GM06990 (cell line): ENCODE measurements around the gene HDAC4.

Source experiments
- DNase-seq: peaks from one replicate; pipeline ENCODE4 v3.0.0-alpha.2; 2011; ENCODE audit not compliant: insufficient read length; ENCODE audit errors: extremely low read depth
- H3K27me3 ChIP-seq: replicated peaks from 2 replicates; pipeline ENCODE4 v1.6.0; 2011; ENCODE audit warnings: low read length; ENCODE audit not compliant: control insufficient read depth, insufficient read depth
- H3K36me3 ChIP-seq: 2 replicates; pipeline ENCODE4 v1.5.1; 2011; ENCODE audit warnings: low read length; ENCODE audit not compliant: control insufficient read depth, insufficient read depth
- H3K4me3 ChIP-seq: replicated peaks from 2 replicates; pipeline ENCODE4 v1.5.1; 2011; ENCODE audit warnings: low read depth, mild to moderate bottlenecking, control low read depth, low read length
- CTCF ChIP-seq: IDR thresholded peaks from 2 replicates; pipeline ENCODE4 v1.5.1; 2011; ENCODE audit warnings: low read length, control low read depth, mild to moderate bottlenecking, inconsistent platforms; ENCODE audit not compliant: insufficient read depth, poor library complexity, severe bottlenecking

The HDAC4 gene

DNA sequence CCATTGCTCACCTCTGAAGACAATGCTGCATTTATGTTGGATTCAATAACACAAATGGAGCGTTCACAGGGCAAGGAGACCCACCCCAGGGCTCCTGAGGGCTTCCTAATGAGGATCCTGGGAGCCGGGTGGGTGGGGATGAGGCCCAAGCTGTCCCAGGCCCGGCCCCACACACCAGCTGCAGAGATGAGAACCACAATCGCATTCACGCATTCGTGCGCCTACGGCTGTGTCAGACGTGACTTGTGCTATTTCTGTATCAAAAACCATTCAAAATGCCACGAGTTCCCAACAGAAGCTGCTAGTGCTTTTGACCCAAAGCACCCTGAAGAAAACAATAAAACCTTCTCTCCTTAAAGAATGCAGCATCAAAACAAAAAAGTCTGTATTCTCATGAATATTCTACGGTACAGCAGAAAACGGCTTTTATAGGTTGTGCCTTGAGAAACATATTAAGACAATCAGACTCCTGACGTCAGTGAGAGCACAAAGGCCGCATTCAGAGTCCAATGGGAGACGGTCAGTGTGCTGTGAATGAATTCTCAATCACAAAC lies 205.4 kb downstream of the HDAC4 start:
- no peaks in the 10 kb centered on the region for H3K36me3 ChIP-seq
- TF ChIP-seq CTCF = no peak

DNA sequence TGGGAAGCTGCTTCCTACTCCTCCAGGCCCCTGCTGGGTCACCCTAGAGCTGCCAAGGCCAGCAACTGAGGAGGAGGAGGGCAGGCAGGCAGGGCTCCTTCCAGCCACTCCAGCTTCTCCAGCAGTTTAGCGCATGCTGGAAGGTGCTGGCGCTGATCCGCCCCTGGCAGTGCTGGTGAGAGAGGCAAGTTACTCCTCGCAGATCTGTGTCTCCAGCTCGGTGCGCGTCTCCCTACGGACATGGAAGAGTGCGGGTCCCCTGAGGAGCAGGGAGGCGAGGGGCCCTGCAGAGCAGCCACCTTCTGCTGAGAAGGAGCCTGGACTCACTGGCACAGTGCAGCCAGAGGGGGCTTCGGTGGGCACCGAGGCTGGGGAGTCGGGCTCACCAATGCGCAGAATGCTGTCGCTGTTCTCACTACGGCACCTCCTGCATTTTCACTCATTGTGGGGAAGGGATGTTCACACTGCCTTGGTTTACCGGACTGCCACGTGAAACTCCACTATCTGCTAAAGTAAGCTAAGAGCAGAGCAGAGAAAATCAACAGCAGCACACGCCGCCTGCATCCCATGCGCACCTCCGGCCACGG lies 206.0 kb downstream of the HDAC4 start:
- DNase-seq = no peak
- no peaks in the 10 kb centered on the region for H3K36me3 ChIP-seq
- no peak for TF ChIP-seq CTCF
- no peaks in the 10 kb centered on the region for H3K27me3 ChIP-seq
- H3K4me3 ChIP-seq = no peak overlapping the region

More for the DNA sequence above, 205.4 kb downstream of the HDAC4 start:
- no peaks in the 10 kb centered on the region for H3K27me3 ChIP-seq
- no peak for DNase-seq
- no peak overlapping the region for H3K4me3 ChIP-seq

DNA sequence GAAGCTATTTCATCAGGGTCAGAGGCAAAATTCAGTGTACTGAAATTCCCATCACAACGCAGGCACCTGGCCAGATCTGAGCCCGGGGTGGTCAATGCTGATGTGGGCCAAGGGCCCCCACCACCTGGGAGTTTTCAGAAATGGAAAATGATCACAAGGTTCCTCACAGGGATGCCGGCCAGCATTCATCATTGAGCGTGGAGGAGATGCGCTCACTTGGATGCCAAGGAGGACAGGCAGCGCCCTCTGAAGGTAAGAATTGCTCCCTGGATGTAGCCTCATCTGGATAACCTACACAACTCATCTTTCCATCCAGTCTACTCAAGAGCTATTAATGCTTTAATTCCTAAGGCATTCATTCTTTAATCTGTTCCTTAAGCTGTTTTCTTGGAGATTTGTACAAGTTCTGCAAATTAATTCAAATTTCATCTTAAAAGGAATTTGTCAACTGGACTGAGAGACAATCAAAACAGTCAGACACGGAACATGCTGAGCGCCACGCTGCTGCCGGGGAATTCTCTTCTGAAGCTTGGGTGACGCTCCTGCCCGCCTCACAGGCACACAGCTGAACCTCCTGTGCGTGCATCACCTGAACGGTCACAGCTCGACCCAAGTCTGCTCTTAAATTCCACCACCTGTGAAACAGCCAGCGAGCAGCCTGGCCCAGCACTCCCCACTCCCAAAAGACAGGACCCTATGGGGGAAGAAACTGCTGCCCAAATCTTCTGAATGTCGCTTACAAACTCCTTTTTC lies 206.7 kb downstream of the HDAC4 start:
- no peaks in the 10 kb centered on the region for H3K27me3 ChIP-seq
- TF ChIP-seq CTCF = peak; percentile 20
- DNase-seq = no peak
- H3K4me3 ChIP-seq = no peak overlapping the region
- no peaks in the 10 kb centered on the region for H3K36me3 ChIP-seq

DNA sequence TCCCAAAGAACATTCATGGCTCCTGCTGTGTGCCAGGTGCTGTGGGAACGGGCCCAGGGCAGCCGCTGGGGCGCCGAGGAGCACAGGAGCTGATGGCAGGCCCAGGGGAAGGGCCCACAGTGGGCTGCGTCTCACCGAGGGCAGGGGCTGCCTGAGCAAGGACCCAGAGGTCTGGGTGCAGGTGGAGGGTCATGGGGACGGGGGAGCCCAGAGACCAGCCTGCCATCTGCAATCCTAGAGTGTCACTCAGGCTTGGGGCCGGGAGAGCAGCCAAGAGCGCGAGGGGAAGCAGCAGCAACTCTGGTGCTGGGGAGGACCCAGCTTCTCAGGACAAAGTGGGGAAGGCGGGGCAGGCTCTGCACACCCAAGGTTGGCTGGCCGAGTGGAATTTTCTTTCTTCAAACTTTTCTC lies 207.4 kb downstream of the HDAC4 start:
- Histone ChIP-seq H3K27me3 (no peaks in the 10 kb centered on the region), H3K4me3 (no peak overlapping the region), H3K36me3 (no peaks in the 10 kb centered on the region)
- DNase-seq = no peak
- no peak for TF ChIP-seq CTCF

- H3K36me3 ChIP-seq = no peaks in the 10 kb centered on the region
- H3K4me3 ChIP-seq = no peak overlapping the region
- H3K27me3 ChIP-seq = no peaks in the 10 kb centered on the region
- DNase-seq = no peak
- no peak for TF ChIP-seq CTCF
Observed at GRCh38 chr2:239192975-239193374, 207.8 kb downstream of the HDAC4 start.
